NB4 (cell line): ENCODE measurements around the gene TMEM86A.

Source experiments
- DNase-seq: peaks from one replicate; pipeline ENCODE4 v3.0.0; 2010; ENCODE audit warnings: low read depth
- H3K4me3 ChIP-seq: one replicate; pipeline ENCODE4 v1.5.1; 2011; ENCODE audit warnings: mild to moderate bottlenecking, low read depth, low read length, moderate library complexity
- CTCF ChIP-seq: IDR thresholded peaks from one replicate; pipeline ENCODE4 v1.5.1; 2012; ENCODE audit warnings: low read depth, low read length
- MAX ChIP-seq: IDR thresholded peaks from 2 replicates; pipeline ENCODE4 v1.6.1; 2011; ENCODE audit warnings: low read depth, low read length
- MYC ChIP-seq: IDR thresholded peaks from 2 replicates; pipeline ENCODE4 v1.6.1; 2011; ENCODE audit warnings: low read depth, low read length
- POLR2A ChIP-seq: IDR thresholded peaks from 2 replicates; pipeline ENCODE4 v1.6.1; 2011; ENCODE audit warnings: mild to moderate bottlenecking; ENCODE audit not compliant: insufficient read length; ENCODE audit errors: extremely low read depth

The TMEM86A gene

GRCh38 chr11:18699848-18700261 is 1.3 kb downstream of the TMEM86A start:
- no peak overlapping the region for H3K4me3 ChIP-seq
- TF ChIP-seq POLR2A (no peak), CTCF (no peak), MYC (no peak), MAX (no peak)
- no peak for DNase-seq

GRCh38 chr11:18700375-18700774 is 1.8 kb downstream of the TMEM86A start:
- H3K4me3 ChIP-seq = no peak overlapping the region
- no peak for DNase-seq
- TF ChIP-seq MYC (no peak), POLR2A (no peak), MAX (no peak), CTCF (no peak)

- no peak overlapping the region for H3K4me3 ChIP-seq
- TF ChIP-seq MYC (no peak), POLR2A (no peak), CTCF (no peak), MAX (no peak)
- DNase-seq = no peak
Measured at GRCh38 chr11:18700872-18701271, 2.3 kb downstream of the TMEM86A start.

GRCh38 chr11:18701614-18702216 is 3.1 kb downstream of the TMEM86A start:
- DNase-seq = no peak
- TF ChIP-seq POLR2A (no peak), MYC (no peak), CTCF (no peak), MAX (no peak)
- H3K4me3 ChIP-seq = no peak overlapping the region

- H3K4me3 ChIP-seq = no peak overlapping the region
- TF ChIP-seq POLR2A (no peak), CTCF (no peak), MAX (no peak), MYC (no peak)
- no peak for DNase-seq
Measured at GRCh38 chr11:18703001-18703763, 4.6 kb downstream of the TMEM86A start.
